GM18511 (cell line): ENCODE results near the gene JHY.

Experiments
- ATAC-seq: cut with Tn5 transposase; IDR thresholded peaks from one replicate; pipeline ENCODE4 v1.9.1; 2021; ENCODE audit warnings: mild to moderate bottlenecking, moderate library complexity; ENCODE audit not compliant: unreplicated experiment

The JHY gene

GRCh38 chr11:122871302-122871701 is 11.3 kb upstream of the JHY start:
- no peak for ATAC-seq

GRCh38 chr11:122872046-122872445 is 10.5 kb upstream of the JHY start:
- no peak for ATAC-seq

- peak; percentile 80 for ATAC-seq
These were observed 7.6 kb upstream of the JHY start for GRCh38 chr11:122874991-122875390.

- no peak for ATAC-seq
These were observed 4.8 kb upstream of the JHY start for GRCh38 chr11:122877732-122878131.

- no peak for ATAC-seq
These were observed 2.8 kb upstream of the JHY start for GRCh38 chr11:122879785-122880184.

GRCh38 chr11:122882857-122883645 is 492 bp downstream of the JHY start:
- ATAC-seq = no peak

- ATAC-seq = no peak
These were observed 1.1 kb downstream of the JHY start for GRCh38 chr11:122883646-122883979.

- no peak for ATAC-seq
These were observed 5.6 kb downstream of the JHY start for GRCh38 chr11:122888162-122888561.

GRCh38 chr11:122893131-122893530 is 10.6 kb downstream of the JHY start:
- ATAC-seq = no peak

- ATAC-seq = no peak
These were observed 13.0 kb downstream of the JHY start for GRCh38 chr11:122895563-122895962.

GRCh38 chr11:122897606-122898210 is 15.1 kb downstream of the JHY start:
- no peak for ATAC-seq

- ATAC-seq = no peak
These were observed 16.2 kb downstream of the JHY start for GRCh38 chr11:122898799-122899198.

- ATAC-seq = no peak
These were observed 18.1 kb downstream of the JHY start for GRCh38 chr11:122900587-122901202.

GRCh38 chr11:122902951-122903350 is 20.4 kb downstream of the JHY start:
- ATAC-seq = no peak

GRCh38 chr11:122910775-122911174 is 28.2 kb downstream of the JHY start:
- ATAC-seq = no peak

GRCh38 chr11:122917311-122917710 is 34.8 kb downstream of the JHY start:
- no peak for ATAC-seq

- ATAC-seq = no peak
These were observed 36.2 kb downstream of the JHY start for GRCh38 chr11:122918734-122919133.

- no peak for ATAC-seq
These were observed 38.0 kb downstream of the JHY start for GRCh38 chr11:122920579-122920978.

- ATAC-seq = no peak
These were observed 40.3 kb downstream of the JHY start for GRCh38 chr11:122922893-122923292.

- ATAC-seq = no peak
These were observed 40.7 kb downstream of the JHY start for GRCh38 chr11:122923302-122923701.

- ATAC-seq = no peak
These were observed 49.0 kb downstream of the JHY start for GRCh38 chr11:122931510-122931909.

GRCh38 chr11:122933416-122933815 is 50.9 kb downstream of the JHY start:
- no peak for ATAC-seq
